Omental fat pad (tissue), 4 donors: ENCODE results near the gene GNGT2. TPM values are rescaled to one million over a fixed set of nuclear protein-coding genes. Genes with fewer than 3 reads are reported as not detected.

Experiments used
- ATAC-seq: fragments of 150-250 bp; one replicate; pipeline ENCODE4 v1.9.1; 2016; ENCODE audit warnings: mild to moderate bottlenecking, moderate library complexity; ENCODE audit not compliant: low FRiP score
- DNase-seq: peaks from one replicate; pipeline ENCODE4 v3.0.0-alpha.2; 2019; ENCODE audit warnings: low spot score
- CTCF ChIP-seq, 3 donors: fragments of 450-650 bp; IDR thresholded peaks; one replicate each; pipeline ENCODE4 v1.5.1; 2016 to 2017; ENCODE audit warnings: antibody characterized with exemption in 3 of 3, mild to moderate bottlenecking in 3 of 3, moderate library complexity in 2 of 3
- total RNA-seq, 4 donors: library from RNA; depleted of rRNA; stranded (reverse); fragments of >200 nt; gene quantifications; one replicate each; pipeline ENCODE4 v1.1.0, GENCODE V29; 2016

The GNGT2 gene
- total RNA-seq, 4 donors from 2014 or later = 0.74 to 5.2 (median 2.9) TPM

- ATAC-seq (no peak), DNase-seq (no peak)
- TF ChIP-seq CTCF (IDR thresholded peaks at IDR 0.05) = no peak
These were observed 14.0 kb upstream of the GNGT2 start for GRCh38 chr17:49224198-49224996.

DNA sequence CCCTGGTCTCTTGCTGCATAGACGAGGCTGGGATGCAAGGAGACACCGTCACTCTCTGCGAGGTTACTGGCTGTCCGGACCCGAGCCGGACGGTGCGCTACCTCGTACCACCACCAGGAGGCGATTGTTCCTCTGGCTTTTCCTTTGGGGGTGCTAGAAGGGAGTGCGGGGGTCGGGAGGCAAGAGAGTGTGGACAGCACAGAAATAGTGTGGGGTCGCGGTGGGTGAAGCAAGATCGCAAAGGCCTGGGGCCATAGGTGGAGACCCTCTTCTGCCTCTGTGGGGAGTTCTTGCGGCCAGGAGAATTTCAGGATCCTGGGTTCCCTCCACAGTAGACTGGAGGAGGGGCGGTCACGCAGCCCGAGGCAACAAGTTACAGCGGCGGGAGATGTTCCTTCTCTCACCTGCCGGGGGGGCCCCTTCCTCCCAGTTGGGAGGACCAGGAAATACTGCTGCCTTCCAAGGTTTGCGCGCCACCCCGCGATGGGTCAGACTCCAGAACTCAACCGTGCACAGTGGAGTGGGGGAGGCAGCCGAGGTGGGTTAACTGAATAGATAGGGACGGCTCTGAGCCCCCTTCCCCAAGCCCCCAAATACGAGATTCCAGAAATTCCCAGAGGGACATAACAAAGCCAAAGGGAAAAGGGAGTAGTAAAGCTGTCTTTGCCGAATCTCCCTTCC lies 13.3 kb upstream of the GNGT2 start:
- ATAC-seq (peak; percentile 15), DNase-seq (peak; percentile 46)
- peak in 1 of 3 donors; percentile 24 for TF ChIP-seq CTCF (IDR thresholded peaks at IDR 0.05)

DNA sequence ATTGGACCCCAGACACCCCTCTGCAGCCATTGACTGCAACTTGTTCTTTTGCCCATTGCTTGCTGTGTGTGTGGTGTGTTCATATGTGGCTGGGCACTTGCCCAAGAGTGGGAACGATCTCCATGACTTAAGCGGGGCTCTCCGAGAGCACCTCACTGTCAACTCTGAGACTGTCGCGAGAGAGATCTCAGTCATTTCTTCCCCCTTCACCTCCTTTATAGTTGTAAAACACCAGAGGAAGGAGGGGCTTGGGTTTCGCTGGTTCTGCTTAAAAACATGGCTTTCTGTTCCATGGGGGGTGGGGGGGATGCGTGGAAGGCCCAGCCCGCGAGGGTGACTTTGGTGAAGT lies 12.8 kb upstream of the GNGT2 start:
- no peak for TF ChIP-seq CTCF (IDR thresholded peaks at IDR 0.05)
- ATAC-seq = no peak
- DNase-seq = no peak

DNA sequence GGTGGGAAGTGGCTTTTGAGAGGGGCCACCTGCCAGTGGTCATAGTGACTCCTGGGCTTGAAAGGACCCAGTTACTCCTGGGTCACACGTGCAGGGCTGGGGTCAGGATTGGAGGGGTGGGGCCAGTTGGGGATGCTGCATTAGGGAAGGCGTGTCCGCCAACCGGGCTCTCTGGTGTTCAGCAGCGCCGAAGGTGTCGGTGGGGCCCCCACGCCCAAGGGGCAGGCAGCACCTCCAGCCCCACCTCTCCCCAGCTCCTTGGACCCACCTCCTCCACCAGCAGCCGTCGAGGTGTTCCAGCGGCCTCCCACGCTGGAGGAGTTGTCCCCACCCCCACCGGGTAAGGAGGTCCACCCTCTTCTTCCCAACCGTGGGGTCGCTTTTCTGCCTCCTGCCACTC lies 9.6 kb upstream of the GNGT2 start:
- no peak for DNase-seq
- ATAC-seq = no peak
- TF ChIP-seq CTCF (IDR thresholded peaks at IDR 0.05) = no peak

- ATAC-seq (no peak), DNase-seq (no peak)
- TF ChIP-seq CTCF (IDR thresholded peaks at IDR 0.05) = no peak
These were observed 8.9 kb upstream of the GNGT2 start for GRCh38 chr17:49218941-49219913.

- TF ChIP-seq CTCF (IDR thresholded peaks at IDR 0.05) = no peak
- no peak for DNase-seq
- peak; percentile 35 for ATAC-seq
These were observed 7.5 kb upstream of the GNGT2 start for GRCh38 chr17:49217651-49218413.
